ENCODE measurements around the gene LIM2.
"Not testable (repeated sequence)": the region's sequence is repeated elsewhere in the genome, so short reads cannot be mapped to it uniquely, and the experiment has no call there.

LIM2 gene, protein sequence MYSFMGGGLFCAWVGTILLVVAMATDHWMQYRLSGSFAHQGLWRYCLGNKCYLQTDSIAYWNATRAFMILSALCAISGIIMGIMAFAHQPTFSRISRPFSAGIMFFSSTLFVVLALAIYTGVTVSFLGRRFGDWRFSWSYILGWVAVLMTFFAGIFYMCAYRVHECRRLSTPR

DNA sequence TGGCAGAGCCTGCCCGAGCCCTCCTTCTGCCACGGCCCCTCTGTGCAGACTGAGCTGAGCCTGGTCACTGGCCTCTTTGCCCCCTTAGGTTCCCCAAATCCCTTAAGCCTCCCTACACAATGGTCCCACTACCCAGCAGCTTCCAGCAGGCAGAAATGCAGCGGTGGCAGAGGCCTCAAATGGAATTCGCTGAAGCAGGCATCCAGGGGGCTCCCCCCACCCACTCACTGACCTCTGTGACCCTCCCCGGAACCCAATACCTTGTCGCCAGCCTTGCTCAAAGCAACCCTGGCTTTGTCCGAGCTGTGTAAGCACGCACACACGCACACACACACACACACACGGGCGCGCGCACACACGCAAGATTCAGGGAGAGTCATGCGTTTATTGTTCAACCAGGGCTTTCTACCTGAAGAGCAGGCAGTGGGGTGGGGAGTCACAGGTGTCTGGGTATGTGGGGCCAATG, at the start of gene LIM2:
Gene LIM2 (minus strand): TSS at position 51 of the 466 bp plus-strand sequence. CDS start 531 bp downstream, outside the sequence.
- no peak for DNase-seq (ENCODE audit: low read depth)

DNA sequence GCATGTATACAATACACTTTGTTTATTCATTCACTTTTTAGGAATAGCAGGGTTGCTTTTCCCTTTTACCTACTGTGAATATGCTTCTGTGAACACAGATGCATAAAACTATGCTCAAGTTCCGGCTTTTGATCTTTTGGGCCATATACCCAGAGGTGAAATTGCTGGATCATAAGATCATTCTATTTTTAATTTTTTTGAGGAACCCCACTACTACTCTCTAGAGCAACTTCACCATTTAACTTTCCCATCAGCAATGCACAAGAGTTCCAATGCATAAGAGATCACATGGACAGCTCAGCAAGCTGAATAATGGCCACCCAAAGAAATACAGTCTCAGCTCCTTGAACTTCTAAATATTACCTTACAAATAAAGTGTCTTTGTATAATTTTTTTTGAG, 46.7 kb upstream of the LIM2 start:
- no peak for DNase-seq (ENCODE audit: low read depth)

DNA sequence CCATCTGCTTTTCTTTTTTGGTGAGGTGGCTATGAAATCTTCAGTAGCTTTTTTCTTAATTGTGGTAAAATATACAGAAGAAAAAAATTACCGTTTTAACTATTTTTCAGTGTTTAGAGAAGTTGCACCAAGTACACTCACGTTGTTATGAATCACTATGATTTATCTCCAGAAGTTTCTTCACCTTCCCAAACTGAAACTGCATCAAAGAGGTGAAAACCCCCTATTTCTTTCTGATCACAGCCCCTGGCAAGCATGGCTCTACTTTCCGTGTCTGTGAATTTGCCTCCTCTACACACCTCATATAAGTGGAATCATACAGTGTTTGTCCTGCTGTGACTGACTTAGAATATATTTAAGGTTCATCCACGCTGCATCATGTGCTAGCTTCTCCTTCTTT, 45.3 kb upstream of the LIM2 start:
- no peak for DNase-seq (ENCODE audit: low read depth)

DNA sequence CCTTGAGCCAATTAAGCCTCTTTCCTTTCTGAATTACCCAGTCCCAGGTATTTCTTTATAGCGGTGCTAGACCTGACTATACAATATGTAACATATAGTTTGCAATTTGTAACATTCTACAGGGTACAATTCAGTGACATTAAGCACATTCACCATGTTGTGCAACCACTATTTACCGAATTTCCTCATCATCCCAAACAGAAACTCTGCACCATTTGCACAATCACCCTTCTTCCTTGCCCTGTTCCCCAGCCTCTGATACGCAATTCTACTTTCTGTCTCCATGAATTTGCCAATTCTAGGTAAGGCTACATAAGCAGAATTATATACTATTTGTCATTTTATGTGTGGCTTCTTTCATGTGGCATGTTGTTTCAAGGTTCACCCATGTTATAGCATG, 43.4 kb upstream of the LIM2 start:
- DNase-seq (ENCODE audit: low read depth), result no peak

DNA sequence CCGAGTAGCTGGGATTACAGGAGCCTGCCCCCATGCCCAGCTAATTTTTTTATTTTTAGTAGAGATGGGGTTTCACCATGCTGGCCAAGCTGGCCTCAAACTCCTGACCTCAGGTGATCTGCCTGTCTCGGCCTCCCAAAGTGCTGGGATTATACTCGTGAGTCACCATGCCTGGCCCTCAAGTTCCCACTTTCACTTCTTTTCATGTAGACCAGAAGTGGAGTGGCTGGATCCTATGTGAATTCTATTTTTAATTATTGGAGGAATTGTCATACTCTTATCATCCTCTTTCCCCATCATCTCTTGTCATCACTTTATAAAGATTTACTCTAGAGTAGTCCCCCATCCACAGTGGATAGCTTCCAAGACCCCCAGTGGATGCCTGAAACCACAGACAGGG, 42.4 kb upstream of the LIM2 start:
- DNase-seq (ENCODE audit: low read depth), result no peak

DNA sequence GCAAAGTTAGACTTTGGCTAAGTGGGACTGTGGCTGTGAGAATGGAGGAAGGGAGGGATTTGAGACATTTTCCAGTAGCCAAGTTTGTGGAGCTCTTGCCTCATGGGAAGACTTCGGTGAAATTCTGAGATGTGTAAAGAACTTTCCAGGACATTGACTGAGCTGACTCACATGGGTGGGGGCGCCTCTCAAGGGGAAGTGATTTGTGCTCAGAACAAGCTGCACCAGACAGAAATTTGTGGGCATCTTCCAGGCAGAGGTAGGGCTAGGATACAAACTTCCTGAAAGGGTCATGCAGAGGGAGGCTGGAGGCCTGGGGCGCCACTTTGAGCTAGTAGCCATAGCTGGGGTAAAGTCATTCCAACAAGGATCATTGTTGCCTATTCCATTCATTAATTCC, 39.4 kb upstream of the LIM2 start:
- DNase-seq (ENCODE audit: low read depth), result no peak

DNA sequence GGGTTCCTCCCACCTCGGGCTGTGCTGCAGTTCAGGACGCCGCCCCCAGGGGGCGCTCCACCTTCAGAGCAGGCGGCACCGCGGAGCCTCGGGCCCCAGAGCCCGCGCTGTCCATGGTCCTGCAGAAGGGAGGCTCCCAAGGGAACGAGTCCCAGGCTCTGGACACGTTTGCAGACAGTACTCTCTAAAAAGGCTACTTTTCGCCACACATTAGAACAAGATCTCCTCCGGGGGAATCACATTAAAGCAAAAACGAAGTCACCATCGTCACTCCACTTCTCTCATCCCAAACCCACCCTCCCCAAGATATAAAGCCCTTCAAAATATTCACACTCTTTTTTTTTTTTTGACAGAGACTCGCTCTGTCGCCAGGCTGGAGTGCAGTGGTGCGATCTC, 34.3 kb upstream of the LIM2 start:
- DNase-seq (ENCODE audit: low read depth), result peak; percentile 68

DNA sequence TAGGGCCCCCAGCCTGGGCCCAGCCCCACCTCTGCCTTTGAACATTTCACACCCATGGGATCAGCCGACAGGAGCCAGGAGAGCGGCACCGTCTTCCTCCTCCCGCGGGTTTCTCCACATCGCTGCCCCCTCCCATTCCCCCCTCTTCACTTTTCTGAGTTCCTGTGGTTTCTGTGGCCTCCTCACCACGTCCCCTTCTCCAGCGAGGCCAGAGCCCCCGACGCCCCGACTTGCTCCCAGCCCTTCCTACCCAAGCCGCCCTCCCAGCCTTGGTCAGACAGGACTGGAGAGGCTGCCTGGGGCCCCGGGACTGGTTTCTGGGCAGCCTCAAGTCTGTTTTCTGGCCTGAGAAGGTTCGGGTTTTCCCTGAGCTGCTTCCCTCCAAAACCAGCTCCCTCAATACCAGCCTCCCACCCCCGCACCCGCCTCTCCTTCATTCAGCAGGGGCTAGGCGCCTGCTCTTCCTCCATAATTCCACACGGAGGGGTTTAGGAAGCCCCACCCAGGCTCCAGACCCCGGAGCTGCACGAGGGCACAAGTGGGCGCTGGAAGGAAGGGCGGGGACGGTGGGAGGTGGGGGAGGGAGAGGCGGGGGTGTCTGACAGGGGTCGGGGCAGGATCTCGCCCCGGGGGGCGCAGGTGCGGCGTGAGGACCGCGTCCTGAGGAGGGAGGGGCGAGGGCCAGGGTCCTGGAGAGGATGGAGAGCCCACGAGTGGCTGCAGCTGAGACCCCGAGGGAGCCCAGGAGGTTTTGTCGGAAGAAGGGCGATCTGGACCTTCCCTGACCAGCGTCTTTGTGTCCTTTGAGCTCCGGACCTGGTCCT, 33.7 kb upstream of the LIM2 start:
- DNase-seq (ENCODE audit: low read depth), result no peak

DNA sequence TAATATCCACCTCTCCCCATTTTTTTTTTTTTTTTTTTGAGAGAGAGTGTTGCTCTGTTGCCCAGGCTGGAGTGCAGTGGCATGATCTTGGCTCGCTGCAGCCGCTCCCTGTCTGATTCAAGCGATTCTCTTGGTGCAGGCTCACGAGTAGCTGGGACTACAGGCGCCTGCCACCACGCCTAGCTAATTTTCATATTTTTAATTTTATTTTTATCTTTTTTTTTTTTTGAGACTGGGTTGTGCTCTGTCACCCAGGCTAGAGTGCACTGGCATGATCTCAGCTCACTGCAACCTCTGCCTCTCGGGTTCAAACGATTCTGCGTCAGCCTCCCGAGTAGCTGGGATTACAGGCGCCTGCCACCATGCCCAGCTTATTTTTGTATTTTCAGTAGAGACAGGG, 32.7 kb upstream of the LIM2 start:
- not testable (repeated sequence) for DNase-seq (ENCODE audit: low read depth)

DNA sequence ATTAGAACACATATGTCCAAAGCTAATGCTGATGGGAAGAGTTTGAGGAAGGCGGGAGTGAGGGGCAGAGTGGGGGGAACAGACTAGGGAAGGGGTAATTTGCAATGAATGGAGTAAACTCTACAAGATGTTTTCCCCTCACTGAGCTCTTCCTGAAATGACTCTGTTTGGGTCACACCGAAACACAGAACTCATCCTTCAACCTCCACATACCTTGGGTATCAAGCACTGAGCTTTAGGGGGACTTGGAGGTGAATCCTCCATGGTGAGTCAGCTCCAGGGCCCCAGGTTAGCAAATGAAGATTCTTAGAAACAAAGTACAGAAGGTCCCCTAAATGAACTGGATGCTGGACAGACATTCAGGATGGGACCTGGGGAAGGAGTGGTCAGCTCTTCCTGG, 30.9 kb upstream of the LIM2 start:
- DNase-seq (ENCODE audit: low read depth), result no peak

DNA sequence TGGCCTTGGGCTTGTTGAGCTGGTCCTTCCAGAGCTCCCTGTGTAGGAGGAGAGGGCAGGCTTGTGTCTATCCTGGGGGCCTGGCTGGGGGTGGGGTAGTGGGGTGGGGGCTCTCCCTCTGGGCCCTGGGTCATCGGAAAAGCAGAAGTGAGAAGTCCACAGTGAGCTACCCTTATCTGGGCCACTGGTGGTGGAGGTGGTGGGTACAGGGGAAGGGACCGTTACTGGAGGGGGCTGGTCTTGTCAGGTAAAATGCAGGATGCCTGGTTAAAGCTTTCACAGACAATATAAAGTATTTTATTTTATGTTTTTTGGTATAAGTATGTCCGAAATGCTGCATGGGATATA, 30.0 kb upstream of the LIM2 start:
- no peak for DNase-seq (ENCODE audit: low read depth)

DNA sequence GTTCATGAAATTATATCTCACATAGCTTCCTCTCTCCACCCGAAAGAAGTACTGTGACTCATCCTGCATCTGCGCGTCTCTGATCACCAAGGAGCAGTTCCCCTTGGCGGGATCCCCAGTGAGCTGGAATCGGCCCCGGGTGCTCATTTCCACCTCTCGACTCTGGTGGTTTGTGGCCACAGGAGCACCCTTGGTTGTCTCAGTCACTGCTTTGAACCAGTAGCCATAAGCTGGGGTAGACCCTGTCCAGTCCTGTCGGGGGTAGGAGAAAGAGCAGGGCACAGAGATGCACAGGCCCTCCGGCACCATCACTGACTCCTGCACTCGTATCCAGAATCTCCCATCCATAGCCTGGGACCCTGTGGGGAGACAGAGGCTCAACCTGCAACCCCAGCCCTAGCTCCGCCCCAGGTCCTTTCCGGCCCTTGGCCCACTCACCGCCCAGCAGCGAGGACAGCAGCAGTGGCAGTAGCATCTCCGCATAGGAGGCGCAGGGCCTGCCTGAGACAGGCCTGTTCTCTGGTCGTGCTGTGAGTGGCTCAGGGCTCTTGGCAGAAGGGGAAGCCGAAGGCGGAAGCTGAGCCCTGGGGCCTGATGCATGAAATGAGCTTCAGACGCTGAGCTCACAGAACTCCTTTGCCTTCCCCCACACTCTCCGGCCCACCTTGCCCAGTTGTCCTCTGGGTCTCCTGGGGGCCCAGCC, 29.5 kb upstream of the LIM2 start, which contains the start of gene SIGLEC10:
Gene SIGLEC10 (minus strand): TSS at position 536 of the 703 bp plus-strand sequence. CDS start 61 bp downstream, at position 475.
- DNase-seq (ENCODE audit: low read depth), result no peak

DNA sequence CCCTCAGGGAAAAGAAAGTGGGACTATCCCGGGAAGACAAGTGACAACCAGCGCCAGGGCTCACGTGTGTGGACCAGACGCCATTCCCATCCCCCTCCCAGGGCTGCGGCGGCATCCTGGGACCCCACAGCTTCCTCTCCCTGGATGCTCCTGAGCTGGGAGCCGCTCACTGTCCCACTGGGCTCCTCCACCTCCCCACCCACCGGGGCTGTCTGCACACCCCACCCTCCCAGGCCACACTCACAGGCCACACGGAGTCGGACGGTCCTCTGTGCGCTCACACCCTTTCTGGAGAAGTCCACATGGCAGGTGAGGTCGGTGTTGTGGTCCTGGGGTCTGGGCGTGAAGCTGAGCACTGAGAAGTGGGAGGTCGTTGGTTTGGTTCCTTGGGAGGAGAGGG, 28.6 kb upstream of the LIM2 start:
- not testable (repeated sequence) for DNase-seq (ENCODE audit: low read depth)

DNA sequence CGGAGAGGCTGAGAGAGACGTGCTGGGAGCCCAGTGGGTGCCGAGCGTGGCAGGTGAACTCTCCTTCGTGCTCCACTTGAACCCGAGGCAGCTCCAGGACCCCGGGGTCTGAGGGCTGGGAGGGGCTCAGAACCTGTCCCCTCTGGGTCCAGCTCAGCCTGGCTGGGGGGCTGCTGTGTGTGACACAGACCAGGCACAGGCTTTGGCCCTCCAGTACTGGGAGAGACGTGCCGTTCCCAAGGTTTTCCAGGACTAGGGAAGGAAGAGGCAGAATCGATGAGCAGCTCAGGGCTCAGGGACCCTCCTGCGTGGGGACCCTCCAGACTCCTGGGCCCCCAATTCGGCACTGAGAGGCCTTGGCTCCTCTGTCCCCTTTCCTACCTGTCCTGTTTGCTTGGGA, 27.4 kb upstream of the LIM2 start:
- no peak for DNase-seq (ENCODE audit: low read depth)

DNA sequence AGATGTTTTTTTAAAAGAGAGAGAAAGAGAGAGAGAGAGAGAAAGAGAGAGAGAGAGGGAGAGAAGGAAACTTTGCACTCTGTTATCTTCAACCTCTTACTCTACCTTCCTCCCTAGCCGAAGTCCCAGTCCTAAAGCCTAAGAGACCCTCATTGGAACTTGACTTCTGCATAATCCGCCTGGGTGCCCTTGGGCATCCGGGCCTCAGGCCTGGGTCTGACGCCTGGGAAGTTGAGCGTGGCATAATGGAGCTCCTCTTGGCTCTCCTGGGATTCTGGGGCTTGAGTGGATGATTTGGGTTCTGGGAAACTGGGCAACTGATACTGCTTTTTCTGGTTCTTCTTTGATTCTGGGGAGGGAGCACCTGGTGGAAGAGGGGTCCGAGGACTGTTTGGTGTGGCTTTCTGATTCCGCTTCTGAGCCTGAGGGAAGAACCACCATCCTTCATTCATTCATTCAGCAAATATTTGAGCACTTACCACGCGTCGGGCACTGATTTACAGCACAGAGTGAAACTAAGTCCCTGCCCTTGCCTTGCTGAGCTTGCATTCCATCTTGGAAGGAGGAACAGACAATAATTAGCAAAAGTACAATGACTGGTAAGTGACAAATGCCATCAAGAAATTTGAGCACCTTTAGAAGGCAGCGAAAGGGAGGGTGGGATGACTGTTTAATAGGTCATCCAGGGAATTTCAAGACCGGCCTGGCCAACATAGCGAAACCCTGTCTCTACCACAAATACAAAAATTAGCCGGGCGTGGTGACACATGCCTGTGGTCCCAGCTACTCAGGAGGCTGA, 23.4 kb upstream of the LIM2 start:
- DNase-seq (ENCODE audit: low read depth), result no peak

DNA sequence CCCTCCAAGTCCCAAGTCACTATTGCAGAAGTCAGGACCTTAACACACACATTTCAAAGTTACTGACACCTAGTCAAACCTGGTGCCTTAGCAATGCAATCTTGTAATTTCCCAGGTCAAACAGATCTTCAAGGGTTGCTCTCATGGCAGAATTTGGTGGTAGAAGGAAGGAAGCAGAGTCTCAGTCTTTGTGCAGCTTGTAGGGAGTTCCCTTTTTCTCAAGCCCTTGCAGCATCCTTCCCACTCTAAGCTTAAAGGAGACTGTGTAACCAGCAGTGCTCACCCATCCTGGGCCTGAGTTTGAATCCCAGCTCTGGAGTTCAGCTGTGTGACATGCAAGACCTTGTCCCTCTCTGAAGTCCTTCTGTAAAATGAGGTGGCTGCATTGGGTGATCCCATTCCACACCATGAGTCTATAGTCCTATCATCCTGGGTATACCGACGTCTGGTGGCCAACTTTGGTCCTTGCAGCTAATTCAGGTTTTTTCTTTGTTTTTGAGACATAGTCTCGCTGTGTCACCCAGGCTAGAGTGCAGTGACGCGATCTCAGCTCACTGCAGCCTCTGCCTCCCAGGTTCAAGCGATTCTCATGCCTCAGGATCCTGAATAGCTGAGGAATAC, 19.8 kb upstream of the LIM2 start:
- DNase-seq (ENCODE audit: low read depth), result no peak

DNA sequence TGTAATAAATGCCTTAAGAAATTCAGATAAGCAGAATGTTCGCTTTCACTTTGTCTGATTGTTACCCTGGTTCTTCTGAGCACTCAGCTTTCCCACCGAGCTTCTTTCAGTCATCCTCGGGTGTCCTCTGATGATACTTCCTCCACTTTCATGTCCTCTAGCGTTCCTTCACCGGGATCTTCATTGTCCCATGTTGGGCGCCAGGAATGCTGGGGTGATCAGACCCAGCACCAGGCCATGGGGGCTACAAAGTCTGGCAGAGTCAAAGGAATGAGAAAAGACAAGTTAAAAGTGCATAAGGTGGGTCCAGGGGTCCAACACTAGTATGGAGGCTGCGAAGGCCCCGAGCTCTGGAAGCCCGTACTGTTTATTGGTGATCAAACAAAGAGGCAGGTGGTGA, 14.3 kb upstream of the LIM2 start:
- DNase-seq (ENCODE audit: low read depth), result no peak

DNA sequence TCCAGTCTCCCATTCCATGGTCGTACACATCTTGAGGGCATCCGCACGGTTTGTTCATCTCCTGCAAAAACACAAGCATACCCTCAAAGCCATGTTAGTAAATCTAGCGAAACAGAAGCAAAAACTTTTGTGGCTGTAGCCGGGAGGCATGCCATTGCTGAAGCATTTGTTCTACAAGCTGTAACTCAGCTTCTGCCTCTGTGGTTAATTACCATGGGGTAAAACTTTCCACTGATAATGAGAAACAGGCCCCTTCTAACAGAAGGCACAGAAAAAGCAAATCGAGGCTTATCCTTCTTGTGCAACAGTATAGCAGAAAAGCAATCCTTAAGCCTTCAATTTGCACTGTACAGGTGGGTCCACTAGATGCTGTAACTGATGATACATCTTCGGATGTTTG, 12.2 kb upstream of the LIM2 start:
- not testable (repeated sequence) for DNase-seq (ENCODE audit: low read depth)

DNA sequence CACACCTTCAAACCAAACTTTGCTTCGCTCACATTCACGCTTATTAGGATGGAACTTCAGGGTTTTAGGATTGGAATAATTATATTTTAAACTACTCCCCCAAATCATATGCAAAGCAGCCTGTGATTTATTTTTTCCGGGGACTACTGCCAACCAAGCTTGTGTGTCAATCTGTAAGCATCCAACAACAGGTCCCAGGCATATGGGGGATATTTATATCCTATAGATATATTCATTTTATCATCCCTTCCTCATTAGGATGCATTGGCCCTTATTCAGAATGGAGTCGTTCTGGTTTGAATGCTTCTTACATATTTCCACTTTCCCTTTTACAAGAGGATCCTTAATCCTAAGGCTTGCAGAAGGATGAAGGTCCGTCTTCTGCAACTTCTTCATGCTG, 11.5 kb upstream of the LIM2 start:
- no peak for DNase-seq (ENCODE audit: low read depth)

DNA sequence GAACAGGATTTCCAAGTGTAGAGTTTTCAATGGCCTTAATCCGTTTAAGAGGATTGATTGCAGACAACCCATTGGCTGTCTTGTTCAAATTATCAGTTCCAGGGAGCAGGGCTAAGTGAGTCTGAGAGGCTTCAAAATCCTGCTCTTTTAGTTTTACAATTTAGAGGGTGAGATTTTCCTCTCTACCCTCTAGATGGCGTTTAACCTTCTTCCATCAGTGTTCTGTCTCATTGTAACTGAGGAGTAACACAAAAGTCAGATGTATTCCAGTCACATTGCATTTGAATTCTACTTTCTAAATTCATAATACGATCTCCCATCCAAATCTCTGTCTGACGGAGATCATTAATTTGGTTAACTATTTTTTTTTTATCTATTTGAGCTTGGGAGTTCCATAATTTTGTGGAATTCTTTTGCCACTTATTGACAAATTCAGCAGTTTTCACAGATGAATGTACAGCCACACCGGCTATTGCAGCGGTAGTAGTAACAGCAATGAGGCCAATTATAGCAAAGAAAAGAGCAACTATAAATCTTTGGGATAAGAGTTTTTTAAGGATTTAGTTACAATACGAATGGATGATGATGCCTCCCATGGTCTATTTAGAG, 10.4 kb upstream of the LIM2 start:
- DNase-seq (ENCODE audit: low read depth), result no peak

DNA sequence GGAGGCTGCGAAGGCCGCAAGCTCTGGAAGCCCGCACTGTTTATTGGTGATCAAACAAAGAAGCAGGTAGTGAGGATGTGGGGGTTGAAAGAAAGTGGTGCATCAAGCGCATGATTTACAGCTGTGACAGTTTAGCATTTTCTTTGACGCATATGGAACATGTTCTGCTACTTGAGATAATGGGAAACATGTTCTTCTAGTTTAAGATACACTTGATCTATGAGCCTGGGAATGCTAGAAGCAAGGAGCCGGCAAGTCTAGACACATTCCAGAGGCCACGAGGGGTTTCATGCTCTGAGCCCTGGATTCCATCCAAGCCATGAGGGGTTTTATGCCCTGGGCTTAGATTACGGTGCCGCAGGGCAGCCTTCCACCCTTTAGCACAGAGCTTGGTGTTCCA, 9.7 kb upstream of the LIM2 start:
- DNase-seq (ENCODE audit: low read depth), result not testable (repeated sequence)
